Caco-2 (cell line): Measurements from ENCODE around the gene KIR2DL4. TPM values are rescaled to one million over a fixed set of nuclear protein-coding genes. Genes with fewer than 3 reads are reported as not detected.
"Not testable (repeated sequence)": the region's sequence is repeated elsewhere in the genome, so short reads cannot be mapped to it uniquely, and the experiment has no call there.

ENCODE experiments used
- BruUV-seq: library from RNA; stranded (reverse); fragments of 400-500 nt; replicated peaks from 2 replicates; lab custom pipeline; 2021; lab: Mats Ljungman, UMichigan
- CTCF ChIA-PET: fragments of 300-600 bp; sonication (Branson Sonifier 250); formaldehyde crosslinking; loops from one replicate; lab custom pipeline; 2022; ENCODE audit warnings: antibody characterized with exemption; lab: Charles Lee
- POLR2A ChIA-PET: fragments of 300-600 bp; sonication (Branson Sonifier 250); formaldehyde crosslinking; loops from one replicate; lab custom pipeline; 2022; ENCODE audit warnings: antibody characterized with exemption; lab: Charles Lee
- DNase-seq, 2 experiments: peaks; one replicate each; pipeline versions ENCODE4 v3.0.0 to v3.0.0-alpha.2; 2020 to 2022
- H3K27me3 ChIP-seq: replicated peaks from 2 replicates; pipeline ENCODE4 v1.6.0; 2011; ENCODE audit warnings: low read length; ENCODE audit not compliant: control insufficient read depth, insufficient read depth
- H3K36me3 ChIP-seq: 2 replicates; pipeline ENCODE4 v1.5.1; 2011; ENCODE audit warnings: low read length; ENCODE audit not compliant: control insufficient read depth, insufficient read depth
- H3K4me1 ChIP-seq: fragments of 250-450 bp; sonication (Bioruptor Pico); 2 replicates; pipeline ENCODE4 v1.5.1; 2020; ENCODE audit warnings: mild to moderate bottlenecking
- H3K4me3 ChIP-seq: 2 replicates; pipeline ENCODE4 v1.5.1; 2011; ENCODE audit warnings: low read depth, mild to moderate bottlenecking, control low read depth, low read length
- H3K9me3 ChIP-seq: fragments of 250-450 bp; sonication (Bioruptor Pico); 2 replicates; pipeline ENCODE4 v1.5.1; 2020; ENCODE audit warnings: mild to moderate bottlenecking, moderate library complexity
- H3K27ac Mint-ChIP-seq: one replicate; pipeline ENCODE4 v1.8.0; 2022; ENCODE audit warnings: mixed read lengths; ENCODE audit not compliant: unreplicated experiment
- H3K27me3 Mint-ChIP-seq: one replicate; pipeline ENCODE4 v1.8.0; 2022; ENCODE audit warnings: mixed read lengths; ENCODE audit not compliant: insufficient read depth, unreplicated experiment
- H3K36me3 Mint-ChIP-seq: one replicate; pipeline ENCODE4 v1.8.0; 2022; ENCODE audit warnings: mild to moderate bottlenecking, mixed read lengths; ENCODE audit not compliant: insufficient read depth, unreplicated experiment
- H3K4me1 Mint-ChIP-seq: one replicate; pipeline ENCODE4 v1.8.0; 2022; ENCODE audit warnings: low read depth, mixed read lengths; ENCODE audit not compliant: unreplicated experiment
- H3K4me3 Mint-ChIP-seq: one replicate; pipeline ENCODE4 v1.8.0; 2022; ENCODE audit warnings: mild to moderate bottlenecking, moderate library complexity, mixed read lengths; ENCODE audit not compliant: unreplicated experiment
- H3K9me3 Mint-ChIP-seq: one replicate; pipeline ENCODE4 v1.8.0; 2022; ENCODE audit warnings: mixed read lengths; ENCODE audit not compliant: unreplicated experiment
- intact Hi-C: fragments of 100-400 bp; cut with micrococcal nuclease; formaldehyde crosslinking; loops from one replicate; pipeline ENCODE4 v1.10.0; 2022; ENCODE audit not compliant: unreplicated experiment
- total RNA-seq: library from RNA; stranded (reverse); gene quantifications from 2 replicates; pipeline ENCODE4 v1.2.3, GENCODE V29; 2022
- TF ChIP-seq, protein P1 (sequence below), 2 experiments: fragments of 200-600 bp in 1 of 2; IDR thresholded peaks; 1 replicate in 1 of 2; 2 replicates in 1 of 2; pipeline versions ENCODE4 v1.5.1 to v1.8.0; 2011 to 2022; ENCODE audit warnings: antibody characterized with exemption in 1 of 2, control low read depth in 1 of 2, inconsistent platforms in 1 of 2, low read depth in 1 of 2, low read length in 1 of 2, mild to moderate bottlenecking in 1 of 2, moderate library complexity in 1 of 2; ENCODE audit not compliant: insufficient read depth in 1 of 2, severe bottlenecking in 1 of 2, unreplicated experiment in 1 of 2

The KIR2DL4 gene
- total RNA-seq, 1 experiment from 2014 or later = not detected

DNA sequence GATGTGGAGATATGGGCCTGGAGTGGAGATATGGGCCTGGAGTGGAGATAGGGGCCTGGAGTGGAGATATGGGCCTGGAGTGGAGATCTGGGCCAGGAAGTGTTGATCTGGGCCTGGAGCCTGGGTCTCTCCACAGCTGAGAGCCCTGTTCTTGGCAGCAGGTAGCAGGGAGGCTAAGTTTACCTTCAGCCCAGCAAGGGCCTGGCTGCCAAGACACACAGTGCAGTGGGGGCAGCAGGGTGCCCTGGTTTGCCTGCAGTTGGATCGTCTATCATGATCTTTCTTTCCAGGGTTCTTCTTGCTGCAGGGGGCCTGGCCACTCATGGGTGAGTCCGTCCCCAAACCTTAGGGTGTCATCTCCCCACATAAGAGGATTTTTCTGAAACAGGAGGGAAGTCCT is 47.5 kb downstream of the KIR2DL4 start:
- no peaks in the 10 kb centered on the region for H3K9me3 Mint-ChIP-seq
- DNase-seq = no peak

DNA sequence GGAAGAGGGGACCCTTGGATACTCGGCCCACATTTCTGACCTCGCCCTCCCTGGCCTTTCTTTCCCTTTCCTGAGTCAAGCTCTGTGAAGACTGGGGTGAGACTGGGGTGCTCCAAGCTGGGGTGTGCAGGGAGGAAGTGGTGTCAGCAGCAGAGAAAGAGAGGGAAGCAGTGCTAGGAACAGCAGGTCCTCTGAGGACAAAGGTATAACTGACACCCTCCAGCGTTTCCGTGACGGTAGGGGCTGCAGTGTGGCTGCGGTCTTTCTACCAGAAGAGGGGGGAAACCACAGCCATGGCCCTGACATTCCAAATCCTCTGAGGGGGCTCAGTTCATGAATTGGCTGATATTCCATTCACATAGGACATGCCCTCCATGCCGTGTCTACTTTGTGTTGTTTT is 47.9 kb downstream of the KIR2DL4 start:
- ChIA-PET CTCF (no interaction called here), POLR2A (no interaction called here)
- Histone ChIP-seq H3K9me3 (no peaks in the 10 kb centered on the region), H3K4me1 (no peaks in the 10 kb centered on the region), H3K36me3 (no peaks in the 10 kb centered on the region), H3K27me3 (no peaks in the 10 kb centered on the region), H3K4me3 (no peak overlapping the region)
- DNase-seq = no peak
- intact Hi-C loops = no loop called here
- Mint-ChIP-seq H3K4me1 (no peaks in the 10 kb centered on the region), H3K36me3 (no peaks in the 10 kb centered on the region), H3K9me3 (no peaks in the 10 kb centered on the region), H3K27ac (no peak overlapping the region), H3K27me3 (peaks cover 33% of the 10 kb centered on the region), H3K4me3 (no peak overlapping the region)
- no TSS peak for BruUV-seq
- TF ChIP-seq, protein P1, sequence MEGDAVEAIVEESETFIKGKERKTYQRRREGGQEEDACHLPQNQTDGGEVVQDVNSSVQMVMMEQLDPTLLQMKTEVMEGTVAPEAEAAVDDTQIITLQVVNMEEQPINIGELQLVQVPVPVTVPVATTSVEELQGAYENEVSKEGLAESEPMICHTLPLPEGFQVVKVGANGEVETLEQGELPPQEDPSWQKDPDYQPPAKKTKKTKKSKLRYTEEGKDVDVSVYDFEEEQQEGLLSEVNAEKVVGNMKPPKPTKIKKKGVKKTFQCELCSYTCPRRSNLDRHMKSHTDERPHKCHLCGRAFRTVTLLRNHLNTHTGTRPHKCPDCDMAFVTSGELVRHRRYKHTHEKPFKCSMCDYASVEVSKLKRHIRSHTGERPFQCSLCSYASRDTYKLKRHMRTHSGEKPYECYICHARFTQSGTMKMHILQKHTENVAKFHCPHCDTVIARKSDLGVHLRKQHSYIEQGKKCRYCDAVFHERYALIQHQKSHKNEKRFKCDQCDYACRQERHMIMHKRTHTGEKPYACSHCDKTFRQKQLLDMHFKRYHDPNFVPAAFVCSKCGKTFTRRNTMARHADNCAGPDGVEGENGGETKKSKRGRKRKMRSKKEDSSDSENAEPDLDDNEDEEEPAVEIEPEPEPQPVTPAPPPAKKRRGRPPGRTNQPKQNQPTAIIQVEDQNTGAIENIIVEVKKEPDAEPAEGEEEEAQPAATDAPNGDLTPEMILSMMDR (IDR thresholded peaks at IDR 0.05; ENCODE audit: insufficient read depth in 1 of 2, low read depth in 1 of 2, low read length in 1 of 2, severe bottlenecking in 1 of 2, unreplicated experiment in 1 of 2) = no peak

More for the DNA sequence above, 47.5 kb downstream of the KIR2DL4 start:
- Mint-ChIP-seq H3K4me1 (no peaks in the 10 kb centered on the region), H3K27ac (no peak overlapping the region), H3K4me3 (no peak overlapping the region), H3K27me3 (peaks cover 34% of the 10 kb centered on the region), H3K36me3 (no peaks in the 10 kb centered on the region)
- CTCF ChIA-PET = no interaction called here
- BruUV-seq = no TSS peak
- no peaks in the 10 kb centered on the region for H3K36me3 ChIP-seq
- H3K4me1 ChIP-seq = no peaks in the 10 kb centered on the region
- no peaks in the 10 kb centered on the region for H3K9me3 ChIP-seq
- TF ChIP-seq, protein P1 (IDR thresholded peaks at IDR 0.05; ENCODE audit: insufficient read depth in 1 of 2, low read depth in 1 of 2, low read length in 1 of 2, severe bottlenecking in 1 of 2, unreplicated experiment in 1 of 2) = no peak
- intact Hi-C loops = no loop called here
- POLR2A ChIA-PET = no interaction called here
- H3K27me3 ChIP-seq = no peaks in the 10 kb centered on the region
- H3K4me3 ChIP-seq = no peak overlapping the region

DNA sequence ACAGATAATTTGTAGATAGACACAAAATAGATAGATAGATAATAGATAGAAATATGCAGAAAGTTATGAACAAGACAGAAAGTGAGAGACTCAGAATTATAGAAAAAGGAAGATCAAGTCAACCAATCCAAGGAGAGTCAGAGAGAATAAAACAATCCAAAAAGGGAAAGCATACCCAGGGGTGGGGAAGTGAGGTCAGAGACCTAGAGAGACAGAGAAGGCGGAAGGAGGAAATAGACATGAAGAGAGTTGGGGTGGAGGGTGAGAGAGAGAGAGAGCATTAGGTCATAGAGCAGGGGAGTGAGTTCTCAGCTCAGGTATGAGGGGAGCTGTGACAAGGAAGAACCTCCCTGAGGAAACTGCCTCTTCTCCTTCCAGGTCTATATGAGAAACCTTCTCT is 51.8 kb downstream of the KIR2DL4 start:
- H3K9me3 Mint-ChIP-seq, H3K4me1 ChIP-seq, H3K4me3 Mint-ChIP-seq, H3K36me3 Mint-ChIP-seq, CTCF ChIA-PET, H3K9me3 ChIP-seq, intact Hi-C loops, H3K27me3 ChIP-seq, H3K4me3 ChIP-seq, POLR2A ChIA-PET, BruUV-seq, H3K27ac Mint-ChIP-seq, DNase-seq, H3K4me1 Mint-ChIP-seq, H3K36me3 ChIP-seq: not testable (repeated sequence)
- peaks cover 25% of the 10 kb centered on the region for H3K27me3 Mint-ChIP-seq

DNA sequence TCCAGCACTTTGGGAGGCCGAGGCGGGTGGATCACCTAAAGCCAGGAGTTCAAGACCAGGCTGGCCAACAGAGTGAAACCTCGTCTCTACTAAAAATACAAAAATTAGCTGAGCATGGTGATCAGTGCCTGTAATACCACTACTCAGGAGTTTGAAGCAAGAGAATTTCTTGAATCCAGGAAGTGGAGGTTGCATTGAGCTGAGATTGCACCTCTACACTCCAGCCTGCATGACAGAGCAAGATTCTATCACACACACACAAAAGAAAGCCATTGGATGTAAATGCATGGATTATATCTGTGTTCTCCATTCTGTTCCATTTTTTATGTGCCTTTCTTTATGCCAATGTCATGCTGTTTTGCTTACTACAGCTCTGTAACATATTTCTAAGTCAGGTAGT is 55.1 kb downstream of the KIR2DL4 start:
- H3K4me1 ChIP-seq, H3K36me3 ChIP-seq, BruUV-seq, H3K27me3 ChIP-seq, H3K4me3 ChIP-seq, H3K27ac Mint-ChIP-seq, CTCF ChIA-PET, H3K9me3 ChIP-seq, DNase-seq, POLR2A ChIA-PET, H3K36me3 Mint-ChIP-seq, H3K9me3 Mint-ChIP-seq, H3K4me1 Mint-ChIP-seq, H3K4me3 Mint-ChIP-seq, intact Hi-C loops: not testable (repeated sequence)
- H3K27me3 Mint-ChIP-seq = peaks cover 29% of the 10 kb centered on the region

DNA sequence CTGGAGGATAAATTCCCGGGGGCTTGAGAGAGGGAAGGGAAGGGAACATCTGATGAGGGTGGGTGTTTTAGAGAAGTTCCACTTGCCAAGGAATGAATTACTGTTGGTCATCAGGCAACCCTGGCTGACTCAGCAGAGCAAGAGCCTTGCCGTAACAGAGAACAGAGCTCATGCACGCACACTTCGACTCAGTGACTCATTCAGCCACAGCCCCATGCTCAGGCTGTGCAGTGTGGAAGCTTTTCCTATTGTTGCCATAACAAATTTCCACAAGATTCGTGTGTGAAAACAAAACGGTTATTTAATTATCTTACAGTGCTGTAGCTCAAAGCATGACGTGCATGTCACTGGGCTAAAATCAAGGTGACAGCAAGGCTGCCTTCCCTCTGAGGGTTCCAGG is 56.0 kb downstream of the KIR2DL4 start:
- H3K27me3 Mint-ChIP-seq = peaks cover 29% of the 10 kb centered on the region
- H3K4me1 Mint-ChIP-seq, DNase-seq, H3K36me3 ChIP-seq, BruUV-seq, CTCF ChIA-PET, H3K9me3 ChIP-seq, H3K4me1 ChIP-seq, intact Hi-C loops, H3K4me3 ChIP-seq, POLR2A ChIA-PET, H3K4me3 Mint-ChIP-seq, H3K9me3 Mint-ChIP-seq, H3K36me3 Mint-ChIP-seq, H3K27ac Mint-ChIP-seq, H3K27me3 ChIP-seq: not testable (repeated sequence)

DNA sequence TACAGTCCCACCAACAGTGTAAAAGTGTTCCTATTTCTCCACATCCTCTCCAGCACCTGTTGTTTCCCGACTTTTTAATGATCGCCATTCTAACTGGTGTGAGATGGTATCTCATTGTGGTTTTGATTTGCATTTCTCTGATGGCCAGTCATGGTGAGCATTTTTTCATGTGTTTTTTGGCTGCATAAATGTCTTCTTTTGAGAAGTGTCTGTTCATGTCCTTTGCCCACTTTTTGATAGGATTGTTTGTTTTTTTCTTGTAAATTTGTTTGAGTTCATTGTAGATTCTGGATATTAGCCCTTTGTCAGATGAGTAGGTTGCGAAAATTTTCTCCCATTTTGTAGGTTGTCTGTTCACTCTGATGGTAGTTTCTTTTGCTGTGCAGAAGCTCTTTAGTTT is 60.0 kb downstream of the KIR2DL4 start:
- BruUV-seq, H3K36me3 Mint-ChIP-seq, H3K4me1 ChIP-seq, H3K9me3 ChIP-seq, POLR2A ChIA-PET, H3K36me3 ChIP-seq, H3K9me3 Mint-ChIP-seq, DNase-seq, H3K4me3 Mint-ChIP-seq, H3K4me1 Mint-ChIP-seq, intact Hi-C loops, CTCF ChIA-PET, H3K27me3 ChIP-seq, H3K4me3 ChIP-seq, H3K27ac Mint-ChIP-seq: not testable (repeated sequence)
- peaks cover 23% of the 10 kb centered on the region for H3K27me3 Mint-ChIP-seq
